ENCODE results near the gene FARP1.
"Not testable (repeated sequence)": the region's sequence is repeated elsewhere in the genome, so short reads cannot be mapped to it uniquely, and the experiment has no call there.

FARP1 gene

DNA sequence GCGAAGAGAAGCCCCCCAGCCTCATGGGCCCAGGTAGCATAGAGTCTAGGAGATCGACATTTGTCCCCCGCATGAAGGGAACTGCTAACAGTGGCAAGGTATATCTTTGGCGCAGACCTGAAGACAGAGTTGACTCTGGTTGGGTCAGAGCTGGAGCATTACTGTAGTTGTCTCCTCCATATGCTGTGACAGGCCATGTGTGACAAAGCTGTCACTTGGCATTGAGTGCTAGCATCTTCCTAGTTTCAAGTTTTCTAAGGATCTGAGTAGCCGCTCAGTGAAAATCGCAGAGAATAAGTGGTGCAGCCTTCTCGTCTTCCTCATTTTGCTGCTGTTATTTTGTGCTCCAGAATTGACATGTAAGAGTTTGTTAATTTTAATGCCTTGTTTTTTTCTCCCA lies 223.5 kb downstream of the FARP1 start:
- H3K9me2 ChIP-seq (replicated peaks; ENCODE audit: insufficient read depth, low read length): no peaks in the 10 kb centered on the region
- H3K9me3 ChIP-seq (ENCODE audit: insufficient read depth, low read length): no peaks in the 10 kb centered on the region
- H3F3A ChIP-seq (ENCODE audit: insufficient read depth): no peaks in the 10 kb centered on the region
- no peak overlapping the region for H2AFZ ChIP-seq (ENCODE audit: low read depth, low read length, severe bottlenecking)
- no peak overlapping the region for H3K9ac ChIP-seq (ENCODE audit: low read length)
- H3K27ac ChIP-seq (ENCODE audit: low read depth, low read length): no peak overlapping the region
- TF ChIP-seq, protein P1, sequence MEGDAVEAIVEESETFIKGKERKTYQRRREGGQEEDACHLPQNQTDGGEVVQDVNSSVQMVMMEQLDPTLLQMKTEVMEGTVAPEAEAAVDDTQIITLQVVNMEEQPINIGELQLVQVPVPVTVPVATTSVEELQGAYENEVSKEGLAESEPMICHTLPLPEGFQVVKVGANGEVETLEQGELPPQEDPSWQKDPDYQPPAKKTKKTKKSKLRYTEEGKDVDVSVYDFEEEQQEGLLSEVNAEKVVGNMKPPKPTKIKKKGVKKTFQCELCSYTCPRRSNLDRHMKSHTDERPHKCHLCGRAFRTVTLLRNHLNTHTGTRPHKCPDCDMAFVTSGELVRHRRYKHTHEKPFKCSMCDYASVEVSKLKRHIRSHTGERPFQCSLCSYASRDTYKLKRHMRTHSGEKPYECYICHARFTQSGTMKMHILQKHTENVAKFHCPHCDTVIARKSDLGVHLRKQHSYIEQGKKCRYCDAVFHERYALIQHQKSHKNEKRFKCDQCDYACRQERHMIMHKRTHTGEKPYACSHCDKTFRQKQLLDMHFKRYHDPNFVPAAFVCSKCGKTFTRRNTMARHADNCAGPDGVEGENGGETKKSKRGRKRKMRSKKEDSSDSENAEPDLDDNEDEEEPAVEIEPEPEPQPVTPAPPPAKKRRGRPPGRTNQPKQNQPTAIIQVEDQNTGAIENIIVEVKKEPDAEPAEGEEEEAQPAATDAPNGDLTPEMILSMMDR (IDR thresholded peaks at IDR 0.05; ENCODE audit: insufficient read depth, low read length, poor library complexity, severe bottlenecking): no peak
- TF ChIP-seq EZH2phosphoT487 (conservative IDR thresholded peaks at IDR 0.05; ENCODE audit: low read length): no peak
- H3K36me3 ChIP-seq (ENCODE audit: low read length): no peaks in the 10 kb centered on the region
- no peak overlapping the region for H3K4me3 ChIP-seq (ENCODE audit: insufficient read depth, low read length, poor library complexity, severe bottlenecking)
- no peaks in the 10 kb centered on the region for H3K79me2 ChIP-seq (ENCODE audit: insufficient read depth, low read length)
- H4K20me1 ChIP-seq (ENCODE audit: low read depth, low read length): no peaks in the 10 kb centered on the region
- H3K27me3 ChIP-seq (ENCODE audit: low read length): no peaks in the 10 kb centered on the region
- no peak overlapping the region for H3K4me2 ChIP-seq (ENCODE audit: low read depth, low read length, poor library complexity, severe bottlenecking)

GRCh38 chr13:98366959-98367358 lies 224.1 kb downstream of the FARP1 start:
- no peaks in the 10 kb centered on the region for H3K27me3 ChIP-seq (ENCODE audit: low read length)
- TF ChIP-seq EZH2phosphoT487 (conservative IDR thresholded peaks at IDR 0.05; ENCODE audit: low read length): no peak
- TF ChIP-seq, protein P1 (IDR thresholded peaks at IDR 0.05; ENCODE audit: insufficient read depth, low read length, poor library complexity, severe bottlenecking): no peak
- no peaks in the 10 kb centered on the region for H3K9me3 ChIP-seq (ENCODE audit: insufficient read depth, low read length)
- no peaks in the 10 kb centered on the region for H3K79me2 ChIP-seq (ENCODE audit: insufficient read depth, low read length)
- H3K36me3 ChIP-seq (ENCODE audit: low read length): no peaks in the 10 kb centered on the region
- no peaks in the 10 kb centered on the region for H4K20me1 ChIP-seq (ENCODE audit: low read depth, low read length)
- no peaks in the 10 kb centered on the region for H3K9me2 ChIP-seq (replicated peaks; ENCODE audit: insufficient read depth, low read length)
- no peak overlapping the region for H3K9ac ChIP-seq (ENCODE audit: low read length)
- no peak overlapping the region for H3K4me2 ChIP-seq (ENCODE audit: low read depth, low read length, poor library complexity, severe bottlenecking)
- H3K27ac ChIP-seq (ENCODE audit: low read depth, low read length): no peak overlapping the region
- H2AFZ ChIP-seq (ENCODE audit: low read depth, low read length, severe bottlenecking): no peak overlapping the region
- no peak overlapping the region for H3K4me3 ChIP-seq (ENCODE audit: insufficient read depth, low read length, poor library complexity, severe bottlenecking)
- no peaks in the 10 kb centered on the region for H3F3A ChIP-seq (ENCODE audit: insufficient read depth)

- H3K36me3 ChIP-seq (ENCODE audit: low read length): no peaks in the 10 kb centered on the region
- no peak overlapping the region for H3K9ac ChIP-seq (ENCODE audit: low read length)
- H3K9me3 ChIP-seq (ENCODE audit: insufficient read depth, low read length): no peaks in the 10 kb centered on the region
- H3K4me3 ChIP-seq (ENCODE audit: insufficient read depth, low read length, poor library complexity, severe bottlenecking): no peak overlapping the region
- no peak overlapping the region for H3K27ac ChIP-seq (ENCODE audit: low read depth, low read length)
- no peak for TF ChIP-seq EZH2phosphoT487 (conservative IDR thresholded peaks at IDR 0.05; ENCODE audit: low read length)
- TF ChIP-seq, protein P1 (IDR thresholded peaks at IDR 0.05; ENCODE audit: insufficient read depth, low read length, poor library complexity, severe bottlenecking): no peak
- H3K9me2 ChIP-seq (replicated peaks; ENCODE audit: insufficient read depth, low read length): no peaks in the 10 kb centered on the region
- no peaks in the 10 kb centered on the region for H3K79me2 ChIP-seq (ENCODE audit: insufficient read depth, low read length)
- no peak overlapping the region for H2AFZ ChIP-seq (ENCODE audit: low read depth, low read length, severe bottlenecking)
- H4K20me1 ChIP-seq (ENCODE audit: low read depth, low read length): no peaks in the 10 kb centered on the region
- no peaks in the 10 kb centered on the region for H3K27me3 ChIP-seq (ENCODE audit: low read length)
- H3K4me2 ChIP-seq (ENCODE audit: low read depth, low read length, poor library complexity, severe bottlenecking): no peak overlapping the region
- H3F3A ChIP-seq (ENCODE audit: insufficient read depth): no peaks in the 10 kb centered on the region
These were observed 225.1 kb downstream of the FARP1 start for GRCh38 chr13:98368019-98368418.

DNA sequence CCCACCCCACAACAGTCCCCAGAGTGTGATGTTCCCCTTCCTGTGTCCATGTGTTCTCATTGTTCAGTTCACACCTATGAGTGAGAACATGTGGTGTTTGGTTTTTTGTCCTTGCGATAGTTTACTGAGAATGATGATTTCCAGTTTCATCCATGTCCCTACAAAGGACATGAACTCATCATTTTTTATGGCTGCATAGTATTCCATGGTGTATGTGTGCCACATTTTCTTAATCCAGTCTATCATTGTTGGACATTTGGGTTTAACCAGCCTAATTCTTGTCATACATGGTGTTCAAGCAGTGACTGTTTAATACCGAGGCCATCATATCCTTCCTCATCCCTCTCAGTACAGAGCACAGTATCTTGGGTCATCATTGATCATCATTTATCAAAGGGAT lies 226.6 kb downstream of the FARP1 start:
- H3K27me3 ChIP-seq (ENCODE audit: low read length); H3K9me3 ChIP-seq (ENCODE audit: insufficient read depth, low read length); H3K9ac ChIP-seq (ENCODE audit: low read length); H3K4me3 ChIP-seq (ENCODE audit: insufficient read depth, low read length, poor library complexity, severe bottlenecking); H3K9me2 ChIP-seq (replicated peaks; ENCODE audit: insufficient read depth, low read length); H3K36me3 ChIP-seq (ENCODE audit: low read length); H2AFZ ChIP-seq (ENCODE audit: low read depth, low read length, severe bottlenecking); H3K79me2 ChIP-seq (ENCODE audit: insufficient read depth, low read length); H4K20me1 ChIP-seq (ENCODE audit: low read depth, low read length); H3F3A ChIP-seq (ENCODE audit: insufficient read depth); H3K4me2 ChIP-seq (ENCODE audit: low read depth, low read length, poor library complexity, severe bottlenecking); H3K27ac ChIP-seq (ENCODE audit: low read depth, low read length): not testable (repeated sequence)

Data from SU-DHL-6 (cell line).